ENCODE data around the gene STT3A. TPM values are rescaled to one million over a fixed set of nuclear protein-coding genes. Genes with fewer than 3 reads are reported as not detected.

Gene STT3A
- total and polyA plus RNA-seq, 2 of the 13 experiments (the other 11 are each of a cell fraction or from before 2014, with no cell fraction given): 229 to 319 TPM

GRCh38 chr11:125592305-125593113, at the start of gene STT3A (continued):
- TF ChIP-seq NFAT5 (CRISPR knock-in tag; IDR thresholded peaks at IDR 0.05): no peak; the same call in 1 of the 2 replicates
- TF ChIP-seq PLSCR1 (CRISPR knock-in tag; IDR thresholded peaks at IDR 0.05; ENCODE audit: borderline replicate concordance): no peak
- TF ChIP-seq SAFB2 (CRISPR knock-in tag; IDR thresholded peaks at IDR 0.05; ENCODE audit: borderline replicate concordance, low read depth): no peak
- no peak for TF ChIP-seq ELK4 (CRISPR knock-in tag; IDR thresholded peaks at IDR 0.05; ENCODE audit: borderline replicate concordance)
- TF ChIP-seq ZNF326 (CRISPR knock-in tag; IDR thresholded peaks at IDR 0.05; ENCODE audit: borderline replicate concordance): no peak
- TF ChIP-seq FOXO1 (CRISPR knock-in tag; IDR thresholded peaks at IDR 0.05): no peak
- peak; percentile 13; the same call in 1 of the 2 replicates for TF ChIP-seq DNMT3B (CRISPR knock-in tag; conservative IDR thresholded peaks at IDR 0.05)
- TF ChIP-seq MXD4 (CRISPR knock-in tag; IDR thresholded peaks at IDR 0.05): no peak
- TF ChIP-seq ATF3 (CRISPR knock-in tag; IDR thresholded peaks at IDR 0.05): no peak; the same call in 1 of the 2 replicates
- 0 out of 2 replicates have a peak, but pooled peaks have one; percentile 11 for TF ChIP-seq JUND (CRISPR knock-in tag; IDR thresholded peaks at IDR 0.05)
- TF ChIP-seq CREM (IDR thresholded peaks at IDR 0.05): peak; percentile 94
- TF ChIP-seq CREM (CRISPR knock-in tag; IDR thresholded peaks at IDR 0.05): no peak
- TF ChIP-seq ZNF292 (CRISPR knock-in tag; IDR thresholded peaks at IDR 0.05; ENCODE audit: borderline replicate concordance, low read depth): no peak
- TF ChIP-seq TRAFD1 (CRISPR knock-in tag; IDR thresholded peaks at IDR 0.05; ENCODE audit: borderline replicate concordance): no peak
- no peak for TF ChIP-seq ZNF775 (CRISPR knock-in tag; IDR thresholded peaks at IDR 0.05; ENCODE audit: borderline replicate concordance)
- peak; percentile 38; the same call in 1 of the 2 replicates for TF ChIP-seq ZNF331 (CRISPR knock-in tag; IDR thresholded peaks at IDR 0.05)
- no peak for TF ChIP-seq GTF2F1 (IDR thresholded peaks at IDR 0.05; ENCODE audit: low read length)
- peak; percentile 33; the same call in 1 of the 2 replicates for TF ChIP-seq SIN3B (IDR thresholded peaks at IDR 0.05; ENCODE audit: low read length)
- no peak for TF ChIP-seq RARA (CRISPR knock-in tag; IDR thresholded peaks at IDR 0.05)
- no peak for TF ChIP-seq ZNF768 (CRISPR knock-in tag; IDR thresholded peaks at IDR 0.05)
- TF ChIP-seq PPARG (CRISPR knock-in tag; conservative IDR thresholded peaks at IDR 0.05): no peak
